Heart left ventricle (tissue), 16 donors: ENCODE measurements around the gene SREBF2. TPM values are rescaled to one million over a fixed set of nuclear protein-coding genes. Genes with fewer than 3 reads are reported as not detected.

Experiments used
- ATAC-seq, 4 donors: fragments of 200-7000 bp; cut with Tn5 transposase; one replicate each; pipeline ENCODE4 v1.9.1; 2020 to 2022; ENCODE audit warnings: moderate library complexity in 4 of 4, mild to moderate bottlenecking in 3 of 4, moderate number of reproducible peaks in 1 of 4
- DNase-seq, 5 donors: peaks; one replicate each; pipeline ENCODE4 v3.0.0-alpha.2; 2020
- H3K27ac ChIP-seq, 12 donors: fragments of 200-600 bp; sonication (generic) in 4 of 12; one replicate each; pipeline versions ENCODE4 v1.5.0 to v1.8.0; 2016 to 2022; ENCODE audit warnings: mild to moderate bottlenecking in 2 of 12
- H3K27me3 ChIP-seq, 9 donors: fragments of 200-600 bp; sonication (generic) in 2 of 9; one replicate each; pipeline versions ENCODE4 v1.5.1 to v1.8.0; 2016 to 2022; ENCODE audit warnings: mild to moderate bottlenecking in 3 of 9
- H3K36me3 ChIP-seq, 9 donors: fragments of 200-600 bp; sonication (generic) in 2 of 9; one replicate each; pipeline versions ENCODE4 v1.5.0 to v1.8.0; 2018 to 2022; ENCODE audit warnings: mild to moderate bottlenecking in 2 of 9
- H3K4me1 ChIP-seq, 12 donors: fragments of 200-600 bp; sonication (generic) in 4 of 12; one replicate each; pipeline versions ENCODE4 v1.5.0 to v1.8.0; 2016 to 2022; ENCODE audit warnings: mild to moderate bottlenecking in 3 of 12
- H3K4me3 ChIP-seq, 12 donors: fragments of 200-600 bp; sonication (generic) in 4 of 12; one replicate each; pipeline versions ENCODE4 v1.5.0 to v1.8.0; 2017 to 2022; ENCODE audit warnings: mild to moderate bottlenecking in 9 of 12, moderate library complexity in 4 of 12
- H3K9me3 ChIP-seq, 12 donors: fragments of 200-600 bp; sonication (generic) in 4 of 12; one replicate each; pipeline versions ENCODE4 v1.5.0 to v1.8.0; 2016 to 2022; ENCODE audit warnings: mild to moderate bottlenecking in 1 of 12
- CTCF ChIP-seq, 12 donors: fragments of 200-600 bp; sonication (generic) in 4 of 12; IDR thresholded peaks; one replicate each; pipeline versions ENCODE4 v1.5.0 to v1.8.0; 2018 to 2022; ENCODE audit warnings: antibody characterized with exemption in 12 of 12, mild to moderate bottlenecking in 5 of 12
- POLR2A ChIP-seq, 2 donors: fragments of 450-650 bp; IDR thresholded peaks; one replicate each; pipeline ENCODE4 v1.6.1; 2017; ENCODE audit warnings: antibody characterized with exemption in 2 of 2, mild to moderate bottlenecking in 2 of 2, moderate library complexity in 2 of 2
- WGBS, 4 donors: extraction: QIAGEN DNeasy Blood & Tissue Kit in 2 of 4; methylation state at CpG; one replicate each; pipeline versions ENCODE4 v1.1.5 to v1.1.7; 2013 to 2018; 5-methylcytosine and 5-hydroxymethylcytosine counted together
- intact Hi-C, 10 donors: fragments of 100-400 bp; cut with DNase I; formaldehyde crosslinking; loops; one replicate each; pipeline versions ENCODE4 v1.11.1 to v1.14.2; 2022
- polyA plus RNA-seq, 2 donors: library from polyadenylated mRNA; stranded (reverse); fragments of 200-250 nt; gene quantifications; one replicate each; pipeline ENCODE4 v1.2.3, GENCODE V29; 2013
- total RNA-seq, 9 donors: library from RNA; depleted of rRNA in 2 of 9; stranded (reverse); fragments of >200 nt in 2 of 9; fragmentation: NEBNext Ultra II Directional in 3 of 9; extraction: Animal tissue kit (Norgen Biotek cat#: 25700) in 3 of 9; gene quantifications; one replicate each; pipeline versions ENCODE4 v1.1.0 to v1.2.4, GENCODE V29; 2016 to 2023
- donor health status: ischemic (EF 13 %, LVEDD 7.1; RV severe dilation, severe dysfunction).
- donor health status: healthy with polysubstance abuse.
- donor health status: DM: no; HTN: yes; CAD: no.
- donor health status: DM: no; HTN: no; CAD: no.
- donor health status: ischemic (EF 25% LVEDD 6.9; RV normal size, moderate dysfunction).
- donor health status: ischemic (EF 25% LVEDD 5.7; RV mildly dilated, moderate dysfunction).
- donor health status: healthy.
- donor health status: DM: yes; HTN: yes; CAD: no.
- donor health status: ischemic (EF 35%, LVEDD 5.7; RV mildly dilated, moderate dysfunction).
- donor health status: nonischemic (EF 11% LVEDD 7.7; RV severe dilation, severe dysfunction).
- donor health status: DM: yes; HTN: yes; CAD: no.
- donor health status: PGD.
- donor health status: ischemic (EF 29% LVEDD 5.4; RV normal size, mild dysfunction).
- donor health status: nonischemic (EF 23%, LVEDD 6.1; RV moderate dilation, normal function).

SREBF2 gene
- total and polyA plus RNA-seq, 11 donors, result 39.4 to 115 (median 73.0) TPM

GRCh38 chr22:41940832-41941765 is 108.2 kb downstream of the SREBF2 start:
- Histone ChIP-seq H3K36me3 (no peaks in the 10 kb centered on the region), H3K27me3 (no peaks in the 10 kb centered on the region), H3K9me3 (no peaks in the 10 kb centered on the region), H3K4me3 (no peak overlapping the region), H3K4me1 (peaks cover 0 to 43% (median 14%) of the 10 kb centered on the region in 12 donors), H3K27ac (peak overlapping the region in 5 of 12 donors; percentile 13 to 84 (median 23))
- peak; percentile 80 to 91 (median 84) for DNase-seq
- WGBS, 4 donors, result 48 to 60% (median 54%) methylated on average over 12 to 13 of the region's 13 CpGs
- intact Hi-C loops, result loop anchor here (1.0 to 5.0 kb wide), 12 partner anchors 116 to 245 kb away; no protein-coding TSS in a partner anchor
- peak; percentile 78 to 88 (median 87) for ATAC-seq
- no peak for TF ChIP-seq POLR2A (IDR thresholded peaks at IDR 0.05)
- peak; percentile 85 to 97 (median 93) for TF ChIP-seq CTCF (IDR thresholded peaks at IDR 0.05)

- Histone ChIP-seq H3K4me1 (peaks cover 0 to 53% (median 17%) of the 10 kb centered on the region in 12 donors), H3K27ac (no peak overlapping the region), H3K27me3 (no peaks in the 10 kb centered on the region), H3K9me3 (no peaks in the 10 kb centered on the region), H3K36me3 (no peaks in the 10 kb centered on the region), H3K4me3 (no peak overlapping the region)
- intact Hi-C loops, result loop anchor here in 3 of 10 donors (2.0 to 5.0 kb wide), 3 partner anchors 121 to 247 kb away; no protein-coding TSS in a partner anchor
- no peak for DNase-seq
- TF ChIP-seq CTCF (IDR thresholded peaks at IDR 0.05) (no peak), POLR2A (IDR thresholded peaks at IDR 0.05) (no peak)
- WGBS, 4 donors, result 56 to 67% (median 58%) methylated on average over 8 to 9 of the region's 9 CpGs
- no peak for ATAC-seq
Observed at GRCh38 chr22:41943661-41944209, 110.8 kb downstream of the SREBF2 start.

- TF ChIP-seq CTCF (IDR thresholded peaks at IDR 0.05), result peak in 1 of 12 donors; percentile 1
- TF ChIP-seq POLR2A (IDR thresholded peaks at IDR 0.05), result no peak
- Histone ChIP-seq H3K4me1 (peaks cover 0 to 31% (median 9%) of the 10 kb centered on the region in 12 donors), H3K9me3 (no peaks in the 10 kb centered on the region), H3K36me3 (no peaks in the 10 kb centered on the region), H3K27ac (peak within 1 kb of the TSS in 4 of 12 donors; percentile 3 to 50 (median 29)), H3K27me3 (peaks cover 0 to 4% (median 0%) of the 10 kb centered on the region in 9 donors), H3K4me3 (peak within 1 kb of the TSS; percentile 50 to 79 (median 69))
- intact Hi-C loops, result no loop called here
- WGBS, 4 donors, result 2 to 4% (median 2%) methylated on average over 16 to 56 of the region's 56 CpGs
- DNase-seq (peak; percentile 92 to 94 (median 93)), ATAC-seq (peak; percentile 96 to 99 (median 98))
Observed at GRCh38 chr22:41946629-41947423, 113.9 kb downstream of the SREBF2 start, which contains the start of gene CENPM. CENPM (minus strand) TSS chr22:41947152; CDS start chr22:41947076, 76 bp downstream.
